ENCODE measurements around the gene METAP1D.
A peak's percentile ranks its signal among the peaks of the same experiment; 100 is the strongest.

Gene METAP1D

GRCh38 chr2:172079838-172080640 is 80.3 kb downstream of the METAP1D start:
- DNase-seq (ENCODE audit: low read depth in 1 of 2, low spot score in 1 of 2), result peak in 1 of 2 experiments; percentile 63
- Histone ChIP-seq H3K27me3 (ENCODE audit: insufficient read depth, poor library complexity, severe bottlenecking) (peaks cover 40% of the 10 kb centered on the region), H3K4me3 (replicated peaks; ENCODE audit: insufficient read depth, low read length) (peak overlapping the region; percentile 13), H3K27ac (replicated peaks) (no peak overlapping the region)
- no peak for TF ChIP-seq GABPA (IDR thresholded peaks at IDR 0.05; ENCODE audit: low read depth)
- no peak for TF ChIP-seq POLR2AphosphoS5 (IDR thresholded peaks at IDR 0.05; ENCODE audit: low read depth)
- TF ChIP-seq SPI1 (IDR thresholded peaks at IDR 0.05; ENCODE audit: borderline replicate concordance, low read depth), result no peak
- no peak for TF ChIP-seq CTCF (IDR thresholded peaks at IDR 0.05; ENCODE audit: insufficient read depth, low read length)
- TF ChIP-seq REST (IDR thresholded peaks at IDR 0.05; ENCODE audit: insufficient replicate concordance, low read depth), result no peak

GRCh38 chr2:172080641-172081220 is 81.0 kb downstream of the METAP1D start:
- TF ChIP-seq CTCF (IDR thresholded peaks at IDR 0.05; ENCODE audit: insufficient read depth, low read length) (no peak), REST (IDR thresholded peaks at IDR 0.05; ENCODE audit: insufficient replicate concordance, low read depth) (no peak), SPI1 (IDR thresholded peaks at IDR 0.05; ENCODE audit: borderline replicate concordance, low read depth) (no peak), GABPA (IDR thresholded peaks at IDR 0.05; ENCODE audit: low read depth) (no peak), POLR2AphosphoS5 (IDR thresholded peaks at IDR 0.05; ENCODE audit: low read depth) (no peak)
- H3K27ac ChIP-seq (replicated peaks), result no peak overlapping the region
- no peak for DNase-seq (ENCODE audit: low read depth in 1 of 2, low spot score in 1 of 2)
- H3K4me3 ChIP-seq (replicated peaks; ENCODE audit: insufficient read depth, low read length), result no peak overlapping the region
- H3K27me3 ChIP-seq (ENCODE audit: insufficient read depth, poor library complexity, severe bottlenecking), result peaks cover 44% of the 10 kb centered on the region

- no peak for DNase-seq (ENCODE audit: low read depth in 1 of 2, low spot score in 1 of 2)
- Histone ChIP-seq H3K4me3 (replicated peaks; ENCODE audit: insufficient read depth, low read length) (no peak overlapping the region), H3K27ac (replicated peaks) (no peak overlapping the region), H3K27me3 (ENCODE audit: insufficient read depth, poor library complexity, severe bottlenecking) (peaks cover 49% of the 10 kb centered on the region)
- TF ChIP-seq SPI1 (IDR thresholded peaks at IDR 0.05; ENCODE audit: borderline replicate concordance, low read depth) (no peak), POLR2AphosphoS5 (IDR thresholded peaks at IDR 0.05; ENCODE audit: low read depth) (no peak), REST (IDR thresholded peaks at IDR 0.05; ENCODE audit: insufficient replicate concordance, low read depth) (no peak), CTCF (IDR thresholded peaks at IDR 0.05; ENCODE audit: insufficient read depth, low read length) (no peak), GABPA (IDR thresholded peaks at IDR 0.05; ENCODE audit: low read depth) (no peak)
Observed at GRCh38 chr2:172081221-172082022, 81.7 kb downstream of the METAP1D start.

Measured in HL-60 (cell line).